ENCODE data around the gene PTER.

Gene PTER

GRCh38 chr10:16481052-16481728 lies 44.4 kb downstream of the PTER start:
- H3K4ac ChIP-seq (ENCODE audit: low read length) = no peak overlapping the region
- H4K91ac ChIP-seq (ENCODE audit: low read depth, low read length, poor library complexity) = no peak overlapping the region
- H3K9ac ChIP-seq (ENCODE audit: low read depth, low read length, poor library complexity) = no peak overlapping the region
- no peak for DNase-seq (ENCODE audit: low spot score)
- no peak overlapping the region for H2BK15ac ChIP-seq (ENCODE audit: low read length)
- no peak overlapping the region for H4K8ac ChIP-seq (ENCODE audit: low read depth, low read length)
- H3K79me1 ChIP-seq (ENCODE audit: low read depth, low read length) = no peaks in the 10 kb centered on the region
- H3K14ac ChIP-seq (ENCODE audit: low read length) = no peak overlapping the region
- H2BK12ac ChIP-seq (ENCODE audit: low read length) = no peak overlapping the region
- no peaks in the 10 kb centered on the region for H3K36me3 ChIP-seq (replicated peaks in 1 of 2; ENCODE audit: control insufficient read depth in 2 of 2, insufficient read depth in 2 of 2, low read length in 2 of 2)
- WGBS, 2 donors (ENCODE audit: extremely low coverage in 2 of 2, insufficient read length in 2 of 2, insufficient replicate concordance in 1 of 2) = no CpG with 5 or more reads among the region's 5 CpGs
- H3K4me1 ChIP-seq (ENCODE audit: control insufficient read depth in 2 of 2, insufficient read depth in 1 of 2, low read depth in 1 of 2, low read length in 2 of 2) = peaks cover 0 to 2% of the 10 kb centered on the region in 2 donors
- H2BK120ac ChIP-seq (ENCODE audit: low read depth, low read length) = no peak overlapping the region
- no peak overlapping the region for H3K23ac ChIP-seq (ENCODE audit: low read depth, low read length, poor library complexity)
- H2AFZ ChIP-seq (ENCODE audit: low read length) = peak overlapping the region; percentile 4
- no peaks in the 10 kb centered on the region for H3K27me3 ChIP-seq (ENCODE audit: control insufficient read depth in 3 of 3, insufficient read depth in 3 of 3, low read depth in 1 of 3, low read length in 3 of 3)
- no peak overlapping the region for H2AK5ac ChIP-seq (ENCODE audit: low read depth, low read length)
- no peak overlapping the region for H3K4me3 ChIP-seq (ENCODE audit: low read length in 2 of 2)
- H2BK5ac ChIP-seq (ENCODE audit: low read length) = no peak overlapping the region
- H3K9me3 ChIP-seq (replicated peaks in 1 of 2; ENCODE audit: control insufficient read depth in 2 of 2, insufficient read depth in 1 of 2, low read depth in 1 of 2, low read length in 2 of 2) = no peaks in the 10 kb centered on the region
- no peak overlapping the region for H3K4me2 ChIP-seq (ENCODE audit: insufficient read depth, low read length, poor library complexity, severe bottlenecking)
- H3K18ac ChIP-seq (ENCODE audit: low read length) = no peak overlapping the region
- no peak overlapping the region for H3K27ac ChIP-seq (replicated peaks; ENCODE audit: low read length)

GRCh38 chr10:16483241-16483917 lies 46.6 kb downstream of the PTER start:
- no peaks in the 10 kb centered on the region for H3K79me1 ChIP-seq (ENCODE audit: low read depth, low read length)
- WGBS, 2 donors (ENCODE audit: extremely low coverage in 2 of 2, insufficient read length in 2 of 2, insufficient replicate concordance in 1 of 2) = no CpG with 5 or more reads among the region's 11 CpGs
- no peak overlapping the region for H2BK15ac ChIP-seq (ENCODE audit: low read length)
- H3K14ac ChIP-seq (ENCODE audit: low read length) = no peak overlapping the region
- no peak for DNase-seq (ENCODE audit: low spot score)
- no peak overlapping the region for H3K23ac ChIP-seq (ENCODE audit: low read depth, low read length, poor library complexity)
- H2BK5ac ChIP-seq (ENCODE audit: low read length) = no peak overlapping the region
- no peaks in the 10 kb centered on the region for H3K9me3 ChIP-seq (replicated peaks in 1 of 2; ENCODE audit: control insufficient read depth in 2 of 2, insufficient read depth in 1 of 2, low read depth in 1 of 2, low read length in 2 of 2)
- no peak overlapping the region for H4K8ac ChIP-seq (ENCODE audit: low read depth, low read length)
- H2AK5ac ChIP-seq (ENCODE audit: low read depth, low read length) = no peak overlapping the region
- no peak overlapping the region for H3K4ac ChIP-seq (ENCODE audit: low read length)
- no peak overlapping the region for H3K27ac ChIP-seq (replicated peaks; ENCODE audit: low read length)
- H3K9ac ChIP-seq (ENCODE audit: low read depth, low read length, poor library complexity) = no peak overlapping the region
- peaks cover 0 to 2% of the 10 kb centered on the region in 2 donors for H3K4me1 ChIP-seq (ENCODE audit: control insufficient read depth in 2 of 2, insufficient read depth in 1 of 2, low read depth in 1 of 2, low read length in 2 of 2)
- no peak overlapping the region for H2AFZ ChIP-seq (ENCODE audit: low read length)
- H3K18ac ChIP-seq (ENCODE audit: low read length) = no peak overlapping the region
- no peak overlapping the region for H3K4me2 ChIP-seq (ENCODE audit: insufficient read depth, low read length, poor library complexity, severe bottlenecking)
- H3K4me3 ChIP-seq (ENCODE audit: low read length in 2 of 2) = no peak overlapping the region
- H3K36me3 ChIP-seq (replicated peaks in 1 of 2; ENCODE audit: control insufficient read depth in 2 of 2, insufficient read depth in 2 of 2, low read length in 2 of 2) = no peaks in the 10 kb centered on the region
- H2BK12ac ChIP-seq (ENCODE audit: low read length) = no peak overlapping the region
- no peak overlapping the region for H4K91ac ChIP-seq (ENCODE audit: low read depth, low read length, poor library complexity)
- no peaks in the 10 kb centered on the region for H3K27me3 ChIP-seq (ENCODE audit: control insufficient read depth in 3 of 3, insufficient read depth in 3 of 3, low read depth in 1 of 3, low read length in 3 of 3)
- H2BK120ac ChIP-seq (ENCODE audit: low read depth, low read length) = no peak overlapping the region

- H3K23ac ChIP-seq (ENCODE audit: low read depth, low read length, poor library complexity) = no peak overlapping the region
- no peak overlapping the region for H3K27ac ChIP-seq (replicated peaks; ENCODE audit: low read length)
- H3K36me3 ChIP-seq (replicated peaks in 1 of 2; ENCODE audit: control insufficient read depth in 2 of 2, insufficient read depth in 2 of 2, low read length in 2 of 2) = no peaks in the 10 kb centered on the region
- H3K4ac ChIP-seq (ENCODE audit: low read length) = no peak overlapping the region
- H3K4me2 ChIP-seq (ENCODE audit: insufficient read depth, low read length, poor library complexity, severe bottlenecking) = no peak overlapping the region
- H3K9ac ChIP-seq (ENCODE audit: low read depth, low read length, poor library complexity) = no peak overlapping the region
- H2AFZ ChIP-seq (ENCODE audit: low read length) = no peak overlapping the region
- H3K4me3 ChIP-seq (ENCODE audit: low read length in 2 of 2) = no peak overlapping the region
- DNase-seq (ENCODE audit: low spot score) = no peak
- no peak overlapping the region for H2BK120ac ChIP-seq (ENCODE audit: low read depth, low read length)
- no peaks in the 10 kb centered on the region for H3K79me1 ChIP-seq (ENCODE audit: low read depth, low read length)
- no peak overlapping the region for H2BK5ac ChIP-seq (ENCODE audit: low read length)
- no peak overlapping the region for H4K91ac ChIP-seq (ENCODE audit: low read depth, low read length, poor library complexity)
- H2AK5ac ChIP-seq (ENCODE audit: low read depth, low read length) = no peak overlapping the region
- no CpG with 5 or more reads among the region's 3 CpGs for WGBS, 2 donors (ENCODE audit: extremely low coverage in 2 of 2, insufficient read length in 2 of 2, insufficient replicate concordance in 1 of 2)
- H3K14ac ChIP-seq (ENCODE audit: low read length) = no peak overlapping the region
- no peaks in the 10 kb centered on the region for H3K27me3 ChIP-seq (ENCODE audit: control insufficient read depth in 3 of 3, insufficient read depth in 3 of 3, low read depth in 1 of 3, low read length in 3 of 3)
- no peak overlapping the region for H3K18ac ChIP-seq (ENCODE audit: low read length)
- peaks cover 0 to 3% of the 10 kb centered on the region in 2 donors for H3K4me1 ChIP-seq (ENCODE audit: control insufficient read depth in 2 of 2, insufficient read depth in 1 of 2, low read depth in 1 of 2, low read length in 2 of 2)
- no peak overlapping the region for H2BK12ac ChIP-seq (ENCODE audit: low read length)
- H3K9me3 ChIP-seq (replicated peaks in 1 of 2; ENCODE audit: control insufficient read depth in 2 of 2, insufficient read depth in 1 of 2, low read depth in 1 of 2, low read length in 2 of 2) = no peaks in the 10 kb centered on the region
- H2BK15ac ChIP-seq (ENCODE audit: low read length) = no peak overlapping the region
- no peak overlapping the region for H4K8ac ChIP-seq (ENCODE audit: low read depth, low read length)
Observed at GRCh38 chr10:16490511-16490910, 53.7 kb downstream of the PTER start.

GRCh38 chr10:16491933-16492332 lies 55.1 kb downstream of the PTER start:
- Histone ChIP-seq H3K79me1 (ENCODE audit: low read depth, low read length) (no peaks in the 10 kb centered on the region), H3K4me1 (ENCODE audit: control insufficient read depth in 2 of 2, insufficient read depth in 1 of 2, low read depth in 1 of 2, low read length in 2 of 2) (peaks cover 0 to 3% of the 10 kb centered on the region in 2 donors), H2BK15ac (ENCODE audit: low read length) (no peak overlapping the region), H4K8ac (ENCODE audit: low read depth, low read length) (no peak overlapping the region), H4K91ac (ENCODE audit: low read depth, low read length, poor library complexity) (no peak overlapping the region), H3K23ac (ENCODE audit: low read depth, low read length, poor library complexity) (no peak overlapping the region), H3K9ac (ENCODE audit: low read depth, low read length, poor library complexity) (no peak overlapping the region), H3K18ac (ENCODE audit: low read length) (no peak overlapping the region), H3K36me3 (replicated peaks in 1 of 2; ENCODE audit: control insufficient read depth in 2 of 2, insufficient read depth in 2 of 2, low read length in 2 of 2) (no peaks in the 10 kb centered on the region), H3K4me3 (ENCODE audit: low read length in 2 of 2) (no peak overlapping the region), H2BK12ac (ENCODE audit: low read length) (no peak overlapping the region), H3K4ac (ENCODE audit: low read length) (no peak overlapping the region), H3K27ac (replicated peaks; ENCODE audit: low read length) (no peak overlapping the region), H2BK120ac (ENCODE audit: low read depth, low read length) (no peak overlapping the region), H2AFZ (ENCODE audit: low read length) (no peak overlapping the region), H3K27me3 (ENCODE audit: control insufficient read depth in 3 of 3, insufficient read depth in 3 of 3, low read depth in 1 of 3, low read length in 3 of 3) (no peaks in the 10 kb centered on the region), H3K4me2 (ENCODE audit: insufficient read depth, low read length, poor library complexity, severe bottlenecking) (no peak overlapping the region), H2BK5ac (ENCODE audit: low read length) (no peak overlapping the region), H3K9me3 (replicated peaks in 1 of 2; ENCODE audit: control insufficient read depth in 2 of 2, insufficient read depth in 1 of 2, low read depth in 1 of 2, low read length in 2 of 2) (no peaks in the 10 kb centered on the region), H2AK5ac (ENCODE audit: low read depth, low read length) (no peak overlapping the region), H3K14ac (ENCODE audit: low read length) (no peak overlapping the region)
- WGBS, 2 donors (ENCODE audit: extremely low coverage in 2 of 2, insufficient read length in 2 of 2, insufficient replicate concordance in 1 of 2) = no CpG with 5 or more reads among the region's 2 CpGs
- DNase-seq (ENCODE audit: low spot score) = no peak
